ENCODE measurements around the gene PIGU.

DNA sequence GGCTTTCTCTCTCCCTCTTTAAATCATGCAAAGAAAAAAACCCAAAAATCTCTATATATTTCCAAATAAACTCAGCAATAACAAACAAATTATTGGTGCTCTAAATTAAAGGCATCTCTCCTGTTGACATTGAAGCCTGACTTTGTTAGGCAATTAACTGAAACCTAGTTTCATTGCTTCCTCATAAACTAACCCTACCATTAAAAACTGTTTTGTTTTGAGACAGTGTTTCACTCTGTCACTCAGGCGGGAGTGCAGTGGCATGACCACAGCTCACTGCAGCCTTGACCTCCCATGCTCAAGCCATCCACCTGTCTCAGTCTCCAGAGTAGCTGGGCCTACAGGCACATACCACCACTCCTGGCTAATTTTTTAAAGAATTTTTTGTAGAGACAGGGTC, 34.9 kb downstream of the PIGU start:
- TF ChIP-seq, protein P1, sequence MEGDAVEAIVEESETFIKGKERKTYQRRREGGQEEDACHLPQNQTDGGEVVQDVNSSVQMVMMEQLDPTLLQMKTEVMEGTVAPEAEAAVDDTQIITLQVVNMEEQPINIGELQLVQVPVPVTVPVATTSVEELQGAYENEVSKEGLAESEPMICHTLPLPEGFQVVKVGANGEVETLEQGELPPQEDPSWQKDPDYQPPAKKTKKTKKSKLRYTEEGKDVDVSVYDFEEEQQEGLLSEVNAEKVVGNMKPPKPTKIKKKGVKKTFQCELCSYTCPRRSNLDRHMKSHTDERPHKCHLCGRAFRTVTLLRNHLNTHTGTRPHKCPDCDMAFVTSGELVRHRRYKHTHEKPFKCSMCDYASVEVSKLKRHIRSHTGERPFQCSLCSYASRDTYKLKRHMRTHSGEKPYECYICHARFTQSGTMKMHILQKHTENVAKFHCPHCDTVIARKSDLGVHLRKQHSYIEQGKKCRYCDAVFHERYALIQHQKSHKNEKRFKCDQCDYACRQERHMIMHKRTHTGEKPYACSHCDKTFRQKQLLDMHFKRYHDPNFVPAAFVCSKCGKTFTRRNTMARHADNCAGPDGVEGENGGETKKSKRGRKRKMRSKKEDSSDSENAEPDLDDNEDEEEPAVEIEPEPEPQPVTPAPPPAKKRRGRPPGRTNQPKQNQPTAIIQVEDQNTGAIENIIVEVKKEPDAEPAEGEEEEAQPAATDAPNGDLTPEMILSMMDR (IDR thresholded peaks at IDR 0.05; ENCODE audit: low read depth, low read length), result no peak
- TF ChIP-seq MYC (IDR thresholded peaks at IDR 0.05; ENCODE audit: low read depth, low read length), result no peak; the same call in 1 of the 2 replicates
- no peak for TF ChIP-seq POLR2A (IDR thresholded peaks at IDR 0.05; ENCODE audit: extremely low read depth, insufficient read length)
